K562 (cell line): ENCODE measurements around the gene ASB15. TPM values are rescaled to one million over a fixed set of nuclear protein-coding genes. Genes with fewer than 3 reads are reported as not detected.

Experiments
- CBX2 ChIP-seq: fragments of 200-600 bp; sonication (generic); IDR thresholded peaks from one replicate; pipeline ENCODE4 v1.6.1; 2012; ENCODE audit warnings: mild to moderate bottlenecking, low read length, inconsistent platforms; ENCODE audit not compliant: insufficient read depth, poor library complexity, severe bottlenecking
- CCAR2 ChIP-seq: fragments of 200-400 bp; formaldehyde crosslinking; IDR thresholded peaks from 2 replicates; pipeline ENCODE4 v1.6.1; 2017; ENCODE audit warnings: mild to moderate bottlenecking, low read depth, low read length
- CREM ChIP-seq: IDR thresholded peaks from 2 replicates; pipeline ENCODE4 v1.6.1; 2014; ENCODE audit warnings: antibody characterized with exemption, low read depth
- GABPB2 ChIP-seq: fragments of 250-450 bp; sonication (Bioruptor Pico); conservative IDR thresholded peaks from 2 replicates; pipeline ENCODE4 v1.5.1; 2021; ENCODE audit warnings: mild to moderate bottlenecking
- HNRNPH1 ChIP-seq: fragments of 200-400 bp; formaldehyde crosslinking; optimal IDR thresholded peaks from 2 replicates; pipeline ENCODE3; 2017; ENCODE audit warnings: low read depth, mild to moderate bottlenecking, low read length, moderate library complexity
- MAFK ChIP-seq: IDR thresholded peaks from 2 replicates; pipeline ENCODE4 v1.6.1; 2011; ENCODE audit warnings: low read length, improper control_type of control experiment
- POLR2AphosphoS2 ChIP-seq: IDR thresholded peaks from 2 replicates; pipeline ENCODE4 v1.6.1; 2012; ENCODE audit warnings: low read length, improper control_type of control experiment
- PRPF4 ChIP-seq: fragments of 200-400 bp; formaldehyde crosslinking; IDR thresholded peaks from one replicate; pipeline ENCODE4 v1.6.1; 2017; ENCODE audit warnings: low read length, low read depth, mild to moderate bottlenecking; ENCODE audit not compliant: insufficient read depth, poor library complexity, severe bottlenecking
- SMAD2 ChIP-seq: fragments of 150-350 bp; IDR thresholded peaks from 2 replicates; pipeline ENCODE4 v1.6.1; 2014; ENCODE audit warnings: low read depth, mild to moderate bottlenecking, low read length
- SMARCC2 ChIP-seq: fragments of 450-650 bp; IDR thresholded peaks from 2 replicates; pipeline ENCODE4 v1.6.1; 2017; ENCODE audit warnings: antibody characterized with exemption, moderate library complexity, mild to moderate bottlenecking, low read depth
- SNIP1 ChIP-seq: fragments of 450-650 bp; IDR thresholded peaks from 2 replicates; pipeline ENCODE4 v1.7.1; 2017; ENCODE audit warnings: low read depth, mild to moderate bottlenecking
- TBL1XR1 ChIP-seq, 2 experiments: IDR thresholded peaks; 2 replicates each; pipeline ENCODE4 v1.6.1; 2012; ENCODE audit warnings: improper control_type of control experiment in 2 of 2, low read length in 2 of 2, mild to moderate bottlenecking in 1 of 2
- ZNF324 ChIP-seq: fragments of 250-450 bp; sonication (Bioruptor Pico); IDR thresholded peaks from 2 replicates; pipeline ENCODE4 v1.4.0; 2020; ENCODE audit warnings: mild to moderate bottlenecking
- polyA plus RNA-seq, 8 experiments: library from polyadenylated mRNA; depleted of rRNA in 4 of 8; stranded (reverse) in 5 of 8; unstranded in 3 of 8; fragments of >200 nt; fragmentation: Nextera tagmentation in 2 of 8; fragmentation: Illumina TruSeq in 1 of 8; extraction: Ambion mirVana in 2 of 8; extraction: Trizol in 1 of 8; gene quantifications; 2 replicates each; pipeline versions ENCODE4 v1.2.1 to v1.2.3, GENCODE V29; 2011 to 2014; ENCODE audit warnings: inconsistent platforms in 1 of 8, missing spikeins in 1 of 8
- total RNA-seq, 7 experiments: library from RNA; depleted of rRNA in 6 of 7; stranded (reverse); fragments of >200 nt in 6 of 7; fragmentation: Illumina TruSeq in 2 of 7; extraction: Trizol in 2 of 7; gene quantifications; 2 replicates each; pipeline versions ENCODE4 v1.2.1 to v1.2.3, GENCODE V29; 2011 to 2021; ENCODE audit warnings: low replicate concordance in 1 of 7
- TF ChIP-seq, protein P1 (sequence below): fragments of 250-450 bp; sonication (Bioruptor Pico); IDR thresholded peaks from 2 replicates; pipeline ENCODE4 v1.9.0; 2021; ENCODE audit warnings: mild to moderate bottlenecking, inconsistent platforms
- TF ChIP-seq, protein P2 (sequence below): sonication (generic); formaldehyde crosslinking; IDR thresholded peaks from 2 replicates; pipeline ENCODE4 v1.8.0; 2022; ENCODE audit warnings: missing genetic modification reagents, mild to moderate bottlenecking, borderline replicate concordance
- TF ChIP-seq, protein P3 (sequence below): sonication (generic); formaldehyde crosslinking; IDR thresholded peaks from 2 replicates; pipeline ENCODE4 v1.8.0; 2023; ENCODE audit warnings: missing genetic modification reagents, mild to moderate bottlenecking, borderline replicate concordance
- TF ChIP-seq, protein P4 (sequence below): fragments of 250-450 bp; sonication (Bioruptor Pico); IDR thresholded peaks from 2 replicates; pipeline ENCODE4 v1.5.0; 2021; ENCODE audit warnings: mild to moderate bottlenecking, borderline replicate concordance

The ASB15 gene
- total and polyA plus RNA-seq, 9 of the 15 experiments (the other 6 are each of a cell fraction or from before 2014, with no cell fraction given), result 0.03 to 0.14 (median 0.04) TPM; not detected in 3

DNA sequence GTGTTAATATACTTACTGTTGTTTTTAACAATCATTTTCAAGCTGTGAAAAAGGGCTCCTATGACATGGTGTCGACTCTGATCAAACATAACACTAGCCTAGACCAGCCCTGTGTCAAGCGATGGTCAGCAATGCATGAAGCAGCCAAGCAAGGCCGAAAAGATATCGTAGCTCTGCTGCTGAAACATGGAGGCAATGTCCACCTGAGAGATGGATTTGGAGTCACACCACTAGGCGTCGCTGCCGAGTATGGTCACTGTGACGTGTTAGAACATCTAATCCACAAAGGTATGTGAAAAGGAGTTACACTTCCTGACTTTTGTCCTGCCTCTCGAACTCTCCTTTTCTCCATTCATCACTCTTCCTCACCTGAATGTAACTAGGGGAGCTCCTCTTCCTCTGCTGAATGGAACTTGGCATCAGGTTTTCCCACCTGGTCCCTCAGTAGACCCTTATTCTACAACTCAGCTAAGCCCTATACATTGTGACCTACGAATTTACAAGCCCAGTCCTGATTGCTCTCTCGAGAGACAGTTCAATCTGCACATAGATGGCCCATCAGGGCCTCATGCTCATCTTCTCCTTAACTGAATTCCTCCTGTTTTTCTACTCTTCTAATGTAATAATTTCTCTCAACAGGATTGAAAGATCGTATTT lies 23.0 kb downstream of the ASB15 start (continued):
- TF ChIP-seq, protein P1, sequence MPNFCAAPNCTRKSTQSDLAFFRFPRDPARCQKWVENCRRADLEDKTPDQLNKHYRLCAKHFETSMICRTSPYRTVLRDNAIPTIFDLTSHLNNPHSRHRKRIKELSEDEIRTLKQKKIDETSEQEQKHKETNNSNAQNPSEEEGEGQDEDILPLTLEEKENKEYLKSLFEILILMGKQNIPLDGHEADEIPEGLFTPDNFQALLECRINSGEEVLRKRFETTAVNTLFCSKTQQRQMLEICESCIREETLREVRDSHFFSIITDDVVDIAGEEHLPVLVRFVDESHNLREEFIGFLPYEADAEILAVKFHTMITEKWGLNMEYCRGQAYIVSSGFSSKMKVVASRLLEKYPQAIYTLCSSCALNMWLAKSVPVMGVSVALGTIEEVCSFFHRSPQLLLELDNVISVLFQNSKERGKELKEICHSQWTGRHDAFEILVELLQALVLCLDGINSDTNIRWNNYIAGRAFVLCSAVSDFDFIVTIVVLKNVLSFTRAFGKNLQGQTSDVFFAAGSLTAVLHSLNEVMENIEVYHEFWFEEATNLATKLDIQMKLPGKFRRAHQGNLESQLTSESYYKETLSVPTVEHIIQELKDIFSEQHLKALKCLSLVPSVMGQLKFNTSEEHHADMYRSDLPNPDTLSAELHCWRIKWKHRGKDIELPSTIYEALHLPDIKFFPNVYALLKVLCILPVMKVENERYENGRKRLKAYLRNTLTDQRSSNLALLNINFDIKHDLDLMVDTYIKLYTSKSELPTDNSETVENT, result no peak
- TF ChIP-seq SNIP1 (no peak), SMARCC2 (peak; percentile 26; the same call in 1 of the 2 replicates), CREM (peak; percentile 97), GABPB2 (no peak), CBX2 (no peak), TBL1XR1 (IDR thresholded peaks at IDR 0.05; ENCODE audit: low read length in 2 of 2) (peak in 1 of 2 experiments; percentile 56; a peak in 1 of 4 replicates), PRPF4 (no peak), CCAR2 (no peak), MAFK (0 out of 2 replicates have a peak, but pooled peaks have one; percentile 22), POLR2AphosphoS2 (no peak), HNRNPH1 (no peak), SMAD2 (no peak), ZNF324 (no peak)
- TF ChIP-seq, protein P2, sequence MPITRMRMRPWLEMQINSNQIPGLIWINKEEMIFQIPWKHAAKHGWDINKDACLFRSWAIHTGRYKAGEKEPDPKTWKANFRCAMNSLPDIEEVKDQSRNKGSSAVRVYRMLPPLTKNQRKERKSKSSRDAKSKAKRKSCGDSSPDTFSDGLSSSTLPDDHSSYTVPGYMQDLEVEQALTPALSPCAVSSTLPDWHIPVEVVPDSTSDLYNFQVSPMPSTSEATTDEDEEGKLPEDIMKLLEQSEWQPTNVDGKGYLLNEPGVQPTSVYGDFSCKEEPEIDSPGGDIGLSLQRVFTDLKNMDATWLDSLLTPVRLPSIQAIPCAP, result no peak
- TF ChIP-seq, protein P3, sequence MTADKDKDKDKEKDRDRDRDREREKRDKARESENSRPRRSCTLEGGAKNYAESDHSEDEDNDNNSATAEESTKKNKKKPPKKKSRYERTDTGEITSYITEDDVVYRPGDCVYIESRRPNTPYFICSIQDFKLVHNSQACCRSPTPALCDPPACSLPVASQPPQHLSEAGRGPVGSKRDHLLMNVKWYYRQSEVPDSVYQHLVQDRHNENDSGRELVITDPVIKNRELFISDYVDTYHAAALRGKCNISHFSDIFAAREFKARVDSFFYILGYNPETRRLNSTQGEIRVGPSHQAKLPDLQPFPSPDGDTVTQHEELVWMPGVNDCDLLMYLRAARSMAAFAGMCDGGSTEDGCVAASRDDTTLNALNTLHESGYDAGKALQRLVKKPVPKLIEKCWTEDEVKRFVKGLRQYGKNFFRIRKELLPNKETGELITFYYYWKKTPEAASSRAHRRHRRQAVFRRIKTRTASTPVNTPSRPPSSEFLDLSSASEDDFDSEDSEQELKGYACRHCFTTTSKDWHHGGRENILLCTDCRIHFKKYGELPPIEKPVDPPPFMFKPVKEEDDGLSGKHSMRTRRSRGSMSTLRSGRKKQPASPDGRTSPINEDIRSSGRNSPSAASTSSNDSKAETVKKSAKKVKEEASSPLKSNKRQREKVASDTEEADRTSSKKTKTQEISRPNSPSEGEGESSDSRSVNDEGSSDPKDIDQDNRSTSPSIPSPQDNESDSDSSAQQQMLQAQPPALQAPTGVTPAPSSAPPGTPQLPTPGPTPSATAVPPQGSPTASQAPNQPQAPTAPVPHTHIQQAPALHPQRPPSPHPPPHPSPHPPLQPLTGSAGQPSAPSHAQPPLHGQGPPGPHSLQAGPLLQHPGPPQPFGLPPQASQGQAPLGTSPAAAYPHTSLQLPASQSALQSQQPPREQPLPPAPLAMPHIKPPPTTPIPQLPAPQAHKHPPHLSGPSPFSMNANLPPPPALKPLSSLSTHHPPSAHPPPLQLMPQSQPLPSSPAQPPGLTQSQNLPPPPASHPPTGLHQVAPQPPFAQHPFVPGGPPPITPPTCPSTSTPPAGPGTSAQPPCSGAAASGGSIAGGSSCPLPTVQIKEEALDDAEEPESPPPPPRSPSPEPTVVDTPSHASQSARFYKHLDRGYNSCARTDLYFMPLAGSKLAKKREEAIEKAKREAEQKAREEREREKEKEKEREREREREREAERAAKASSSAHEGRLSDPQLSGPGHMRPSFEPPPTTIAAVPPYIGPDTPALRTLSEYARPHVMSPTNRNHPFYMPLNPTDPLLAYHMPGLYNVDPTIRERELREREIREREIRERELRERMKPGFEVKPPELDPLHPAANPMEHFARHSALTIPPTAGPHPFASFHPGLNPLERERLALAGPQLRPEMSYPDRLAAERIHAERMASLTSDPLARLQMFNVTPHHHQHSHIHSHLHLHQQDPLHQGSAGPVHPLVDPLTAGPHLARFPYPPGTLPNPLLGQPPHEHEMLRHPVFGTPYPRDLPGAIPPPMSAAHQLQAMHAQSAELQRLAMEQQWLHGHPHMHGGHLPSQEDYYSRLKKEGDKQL (CRISPR knock-in tag), result no peak
- TF ChIP-seq, protein P4, sequence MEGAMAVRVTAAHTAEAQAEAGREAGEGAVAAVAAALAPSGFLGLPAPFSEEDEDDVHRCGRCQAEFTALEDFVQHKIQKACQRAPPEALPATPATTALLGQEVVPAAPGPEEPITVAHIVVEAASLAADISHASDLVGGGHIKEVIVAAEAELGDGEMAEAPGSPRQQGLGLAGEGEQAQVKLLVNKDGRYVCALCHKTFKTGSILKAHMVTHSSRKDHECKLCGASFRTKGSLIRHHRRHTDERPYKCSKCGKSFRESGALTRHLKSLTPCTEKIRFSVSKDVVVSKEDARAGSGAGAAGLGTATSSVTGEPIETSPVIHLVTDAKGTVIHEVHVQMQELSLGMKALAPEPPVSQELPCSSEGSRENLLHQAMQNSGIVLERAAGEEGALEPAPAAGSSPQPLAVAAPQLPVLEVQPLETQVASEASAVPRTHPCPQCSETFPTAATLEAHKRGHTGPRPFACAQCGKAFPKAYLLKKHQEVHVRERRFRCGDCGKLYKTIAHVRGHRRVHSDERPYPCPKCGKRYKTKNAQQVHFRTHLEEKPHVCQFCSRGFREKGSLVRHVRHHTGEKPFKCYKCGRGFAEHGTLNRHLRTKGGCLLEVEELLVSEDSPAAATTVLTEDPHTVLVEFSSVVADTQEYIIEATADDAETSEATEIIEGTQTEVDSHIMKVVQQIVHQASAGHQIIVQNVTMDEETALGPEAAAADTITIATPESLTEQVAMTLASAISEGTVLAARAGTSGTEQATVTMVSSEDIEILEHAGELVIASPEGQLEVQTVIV (CRISPR knock-in tag), result no peak
